Duodenal mucosa (tissue), 2 donors: ENCODE measurements around the gene DAP3.
"Not testable (repeated sequence)": the region's sequence is repeated elsewhere in the genome, so short reads cannot be mapped to it uniquely, and the experiment has no call there.

Experiments used
- H3K27ac ChIP-seq: one replicate; pipeline ENCODE4 v1.7.0; 2013; ENCODE audit warnings: low read depth, low read length
- H3K27me3 ChIP-seq, 2 donors: one replicate each; pipeline ENCODE4 v1.7.0; 2013; ENCODE audit warnings: low read length in 2 of 2, control low read depth in 1 of 2; ENCODE audit not compliant: insufficient read depth in 2 of 2, control insufficient read depth in 1 of 2
- H3K36me3 ChIP-seq, 2 donors: one replicate each; pipeline ENCODE4 v1.7.0; 2013; ENCODE audit warnings: low read length in 2 of 2, control low read depth in 1 of 2; ENCODE audit not compliant: insufficient read depth in 2 of 2, control insufficient read depth in 1 of 2
- H3K4me1 ChIP-seq, 2 donors: one replicate each; pipeline ENCODE4 v1.7.0; 2013; ENCODE audit warnings: low read length in 2 of 2, control low read depth in 1 of 2; ENCODE audit not compliant: insufficient read depth in 2 of 2, control insufficient read depth in 1 of 2
- H3K4me3 ChIP-seq, 2 donors: one replicate each; pipeline ENCODE4 v1.7.0; 2013; ENCODE audit warnings: low read length in 2 of 2, low read depth in 1 of 2
- H3K9ac ChIP-seq, 2 donors: one replicate each; pipeline ENCODE4 v1.7.0; 2013; ENCODE audit warnings: low read length in 2 of 2, low read depth in 1 of 2
- H3K9me3 ChIP-seq, 2 donors: one replicate each; pipeline ENCODE4 v1.7.0; 2013; ENCODE audit warnings: low read length in 2 of 2, control low read depth in 1 of 2; ENCODE audit not compliant: control insufficient read depth in 1 of 2

DAP3 gene

DNA sequence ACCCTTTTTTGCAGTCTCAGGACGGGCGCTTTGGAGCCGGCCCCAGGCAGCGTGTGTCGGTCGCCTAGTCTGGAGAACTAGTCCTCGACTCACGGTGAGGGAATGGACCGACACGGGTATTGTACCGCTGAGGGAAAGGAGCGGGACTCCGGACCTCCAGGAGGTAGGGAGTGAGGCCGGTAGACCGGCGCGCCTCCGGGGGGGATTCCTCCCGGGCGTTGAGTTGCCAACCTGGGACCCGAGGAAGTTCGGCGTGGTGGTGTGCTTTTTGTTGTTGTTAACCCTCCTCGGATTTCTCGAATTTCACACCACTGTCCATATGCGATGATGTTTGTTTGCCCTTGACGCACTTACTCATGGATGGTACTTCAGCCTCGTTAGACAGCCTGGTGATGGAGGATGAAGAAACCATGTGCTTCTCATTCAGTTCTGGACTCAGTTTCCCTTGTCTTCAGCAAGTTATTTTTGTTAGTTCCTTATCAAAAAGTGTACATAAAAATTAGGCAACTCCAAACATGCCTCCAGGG is at the start of gene DAP3:
DAP3 (plus strand) TSS at position 11 of the 527 bp plus-strand sequence. CDS start 20,689 bp downstream, outside the sequence.
- Histone ChIP-seq H3K36me3 (peaks cover 6 to 13% of the 10 kb centered on the region in 2 donors), H3K27ac (peak within 1 kb of the TSS; percentile 98), H3K9ac (peak within 1 kb of the TSS; percentile 73 to 97), H3K9me3 (peaks cover 0 to 11% of the 10 kb centered on the region in 2 donors), H3K4me1 (peaks cover 4 to 19% of the 10 kb centered on the region in 2 donors), H3K4me3 (peak within 1 kb of the TSS; percentile 87 to 93)
- not testable (repeated sequence) for H3K27me3 ChIP-seq

- Histone ChIP-seq H3K9me3 (peaks cover 10 to 28% of the 10 kb centered on the region in 2 donors), H3K4me3 (no peak overlapping the region), H3K36me3 (no peaks in the 10 kb centered on the region), H3K9ac (no peak overlapping the region), H3K27me3 (no peaks in the 10 kb centered on the region), H3K4me1 (peaks cover 9 to 15% of the 10 kb centered on the region in 2 donors), H3K27ac (no peak overlapping the region)
Measured at GRCh38 chr1:155640367-155640766, 48.5 kb upstream of the DAP3 start.

DNA sequence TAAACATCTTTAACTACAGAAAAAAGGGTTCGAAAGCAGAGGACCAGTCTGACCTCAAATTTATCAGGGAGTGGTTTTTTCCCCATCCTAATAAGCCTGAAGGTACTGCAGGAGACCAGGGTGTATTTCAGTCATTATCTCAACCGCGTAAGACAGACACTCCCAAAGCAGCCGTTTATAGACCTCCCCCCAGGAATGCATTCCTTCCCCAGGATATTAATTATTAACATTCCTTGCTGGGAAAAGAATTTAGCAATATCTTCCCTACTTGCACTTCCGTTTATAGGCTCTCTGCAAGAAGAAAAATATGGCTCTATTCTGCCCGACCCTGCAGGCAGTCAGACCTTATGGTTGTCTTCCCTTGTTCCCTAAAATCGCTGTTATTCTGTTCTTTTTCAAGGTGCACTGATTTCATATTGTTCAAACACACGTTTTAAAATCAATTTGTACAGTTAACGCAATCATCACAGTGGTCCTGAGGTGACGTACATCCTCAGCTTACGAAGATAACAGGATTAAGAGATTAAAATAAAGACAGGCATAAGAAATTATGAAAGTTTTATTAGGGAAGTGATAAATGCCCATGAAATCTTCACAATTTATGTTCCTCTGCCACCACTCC is 46.2 kb upstream of the DAP3 start:
- not testable (repeated sequence) for H3K9ac ChIP-seq, H3K27ac ChIP-seq, H3K27me3 ChIP-seq, H3K4me1 ChIP-seq, H3K4me3 ChIP-seq, H3K36me3 ChIP-seq
- peaks cover 10 to 28% of the 10 kb centered on the region in 2 donors for H3K9me3 ChIP-seq

GRCh38 chr1:155643230-155643629 is 45.7 kb upstream of the DAP3 start:
- Histone ChIP-seq H3K9me3 (peaks cover 10 to 28% of the 10 kb centered on the region in 2 donors), H3K4me1 (peaks cover 0 to 4% of the 10 kb centered on the region in 2 donors), H3K4me3 (no peak overlapping the region), H3K9ac (no peak overlapping the region), H3K27ac (no peak overlapping the region), H3K27me3 (no peaks in the 10 kb centered on the region), H3K36me3 (no peaks in the 10 kb centered on the region)

- Histone ChIP-seq H3K9ac (no peak overlapping the region), H3K4me1 (peaks cover 0 to 4% of the 10 kb centered on the region in 2 donors), H3K9me3 (peaks cover 12 to 28% of the 10 kb centered on the region in 2 donors), H3K4me3 (no peak overlapping the region), H3K27me3 (no peaks in the 10 kb centered on the region), H3K27ac (no peak overlapping the region), H3K36me3 (no peaks in the 10 kb centered on the region)
Measured at GRCh38 chr1:155645034-155645598, 43.8 kb upstream of the DAP3 start.

DNA sequence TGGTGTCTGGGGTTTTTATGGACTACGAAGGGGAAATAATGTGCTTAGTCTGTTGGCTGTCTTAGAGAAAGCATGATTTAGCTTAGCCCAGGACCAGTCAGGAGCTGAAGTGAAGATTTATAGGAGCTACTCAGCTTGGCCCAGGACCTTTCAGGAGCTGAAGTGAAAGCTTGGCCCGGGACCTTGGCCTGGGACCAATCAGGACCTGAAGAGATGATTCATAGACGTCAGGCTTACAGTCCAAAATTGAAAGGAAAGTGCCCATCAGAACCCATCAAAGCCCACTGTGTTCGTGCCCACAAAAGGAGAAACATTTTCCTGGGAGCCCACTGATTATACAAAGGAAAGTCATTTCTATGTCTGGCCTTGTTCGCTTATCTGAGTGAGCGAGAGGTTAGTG is 43.2 kb upstream of the DAP3 start:
- Histone ChIP-seq H3K9ac (no peak overlapping the region), H3K4me3 (no peak overlapping the region), H3K4me1 (peaks cover 0 to 4% of the 10 kb centered on the region in 2 donors), H3K36me3 (no peaks in the 10 kb centered on the region), H3K27me3 (no peaks in the 10 kb centered on the region), H3K27ac (no peak overlapping the region), H3K9me3 (peaks cover 12 to 24% of the 10 kb centered on the region in 2 donors)

DNA sequence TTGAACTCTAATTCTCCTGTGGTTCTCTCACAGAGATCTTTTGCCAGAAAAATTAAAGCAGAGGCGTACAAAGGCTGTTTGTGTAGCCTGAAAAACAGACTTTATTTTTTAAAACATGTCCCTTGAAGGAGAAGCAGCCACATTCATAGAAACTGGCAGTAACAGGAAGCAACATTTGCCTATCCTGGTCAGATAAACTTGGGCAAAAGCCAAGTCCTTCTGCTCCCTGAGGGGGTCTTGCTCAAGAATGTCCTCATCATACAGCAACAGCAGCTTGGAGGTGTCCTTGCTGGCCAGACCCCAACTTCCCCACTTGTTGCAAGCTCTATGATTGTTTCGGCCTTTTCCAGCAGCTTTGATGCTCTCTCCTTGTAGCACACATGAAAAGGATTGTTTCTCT is 42.6 kb upstream of the DAP3 start:
- Histone ChIP-seq H3K36me3 (no peaks in the 10 kb centered on the region), H3K9ac (no peak overlapping the region), H3K27ac (no peak overlapping the region), H3K4me1 (peaks cover under 1 to 4% of the 10 kb centered on the region in 2 donors), H3K9me3 (peaks cover 12 to 24% of the 10 kb centered on the region in 2 donors), H3K4me3 (no peak overlapping the region), H3K27me3 (no peaks in the 10 kb centered on the region)

- no peaks in the 10 kb centered on the region for H3K27me3 ChIP-seq
- H3K4me3 ChIP-seq = no peak overlapping the region
- H3K4me1 ChIP-seq = peaks cover 4% of the 10 kb centered on the region in 2 donors
- no peak overlapping the region for H3K9ac ChIP-seq
- H3K27ac ChIP-seq = no peak overlapping the region
- peaks cover 2 to 6% of the 10 kb centered on the region in 2 donors for H3K9me3 ChIP-seq
- no peaks in the 10 kb centered on the region for H3K36me3 ChIP-seq
Measured at GRCh38 chr1:155648207-155649147, 40.4 kb upstream of the DAP3 start.

DNA sequence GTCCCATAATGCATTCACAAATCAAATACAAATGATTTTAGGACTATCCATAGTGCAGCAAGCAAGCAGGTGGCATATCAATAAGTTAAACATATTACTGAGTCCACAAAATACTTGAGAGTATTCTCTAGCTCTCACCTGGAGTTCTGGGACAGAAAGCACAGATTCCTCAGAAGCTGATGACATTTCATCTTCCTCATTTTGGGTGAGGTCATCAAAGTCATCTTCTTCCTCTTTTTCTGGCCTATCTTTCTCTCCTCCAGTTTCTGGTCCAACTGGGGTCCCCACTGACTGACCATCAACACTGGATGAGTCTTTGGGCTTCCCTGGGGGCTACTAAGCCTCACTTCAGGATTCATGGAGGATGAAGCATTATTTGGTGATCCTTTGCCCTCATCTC is 39.2 kb upstream of the DAP3 start:
- Histone ChIP-seq H3K27me3 (no peaks in the 10 kb centered on the region), H3K27ac (no peak overlapping the region), H3K9ac (no peak overlapping the region), H3K4me1 (peaks cover 4% of the 10 kb centered on the region in 2 donors), H3K4me3 (no peak overlapping the region), H3K9me3 (peaks cover 0 to 2% of the 10 kb centered on the region in 2 donors), H3K36me3 (no peaks in the 10 kb centered on the region)
